ENCODE data around the gene ATP2B1.

ATP2B1 gene

GRCh38 chr12:89539426-89540223 lies 169.0 kb downstream of the ATP2B1 start:
- no peak for DNase-seq (ENCODE audit: low read depth)

DNA sequence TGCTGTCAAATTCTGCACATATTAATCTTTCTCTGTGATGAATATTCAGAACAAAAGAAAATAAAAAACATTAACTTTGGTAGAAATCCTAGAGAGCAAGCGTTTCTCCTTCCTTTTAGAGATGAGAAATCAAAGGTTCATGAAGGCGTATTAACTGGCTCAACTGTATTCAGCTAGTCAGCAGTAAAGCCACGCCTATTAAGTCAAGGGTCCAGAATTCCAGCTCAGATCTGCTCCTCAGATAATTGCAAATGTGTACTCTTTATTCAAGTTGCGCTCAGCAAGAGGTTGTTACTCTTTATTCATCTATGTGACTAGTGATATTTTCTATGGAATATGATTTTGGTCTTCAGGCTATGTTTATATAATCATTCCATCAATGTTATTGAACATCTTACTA lies 169.7 kb downstream of the ATP2B1 start:
- DNase-seq (ENCODE audit: low read depth), result no peak

Measured in iris pigment epithelial cell (primary cell).